HCT116 (cell line): ENCODE data around the gene HEXD.

Experiments used
- CEBPB ChIP-seq: IDR thresholded peaks from 2 replicates; pipeline ENCODE4 v1.6.1; 2012; ENCODE audit warnings: low read depth
- EZH2phosphoT487 ChIP-seq: fragments of 200-600 bp; IDR thresholded peaks from 2 replicates; pipeline ENCODE4 v1.6.1; 2018; ENCODE audit warnings: antibody characterized with exemption, borderline replicate concordance
- JUND ChIP-seq: IDR thresholded peaks from 2 replicates; pipeline ENCODE4 v1.6.1; 2012
- POLR2A ChIP-seq: IDR thresholded peaks from 2 replicates; pipeline ENCODE4 v1.7.0; 2011; ENCODE audit warnings: borderline replicate concordance; ENCODE audit not compliant: insufficient read depth, insufficient read length; ENCODE audit errors: extremely low read depth
- POLR2AphosphoS5 ChIP-seq: IDR thresholded peaks from 2 replicates; pipeline ENCODE4 v1.6.1; 2011; ENCODE audit warnings: mild to moderate bottlenecking, low read depth, low read length, moderate library complexity
- SIN3A ChIP-seq: IDR thresholded peaks from 2 replicates; pipeline ENCODE4 v1.6.1; 2012; ENCODE audit warnings: low read depth
- SRF ChIP-seq: IDR thresholded peaks from 2 replicates; pipeline ENCODE4 v1.6.1; 2012; ENCODE audit warnings: low read depth
- YY1 ChIP-seq: IDR thresholded peaks from 2 replicates; pipeline ENCODE4 v1.6.1; 2011; ENCODE audit warnings: low read length, low read depth, moderate library complexity, mild to moderate bottlenecking; ENCODE audit not compliant: insufficient replicate concordance; ENCODE audit errors: extremely low read depth
- ZNF274 ChIP-seq: fragments of 200-500 bp; sonication (Bioruptor generic); IDR thresholded peaks from 2 replicates; pipeline ENCODE4 v1.6.1; 2014; ENCODE audit warnings: mild to moderate bottlenecking, low read depth, low read length, inconsistent platforms
- TF ChIP-seq, protein P1 (sequence below), 3 experiments: fragments of 200-600 bp in 1 of 3; sonication (generic) in 1 of 3; IDR thresholded peaks in 2 of 3; conservative IDR thresholded peaks in 1 of 3; 2 replicates each; pipeline ENCODE4 v1.5.1; 2012 to 2017; ENCODE audit warnings: low read depth in 2 of 3, low read length in 2 of 3, antibody characterized with exemption in 1 of 3, borderline replicate concordance in 1 of 3, control low read depth in 1 of 3, mild to moderate bottlenecking in 1 of 3, mixed read lengths in 1 of 3, mixed run types in 1 of 3, moderate library complexity in 1 of 3; ENCODE audit not compliant: insufficient read depth in 1 of 3
- TF ChIP-seq, protein P2 (sequence below): IDR thresholded peaks from 2 replicates; pipeline ENCODE4 v1.6.1; 2012; ENCODE audit warnings: low read depth

DNA sequence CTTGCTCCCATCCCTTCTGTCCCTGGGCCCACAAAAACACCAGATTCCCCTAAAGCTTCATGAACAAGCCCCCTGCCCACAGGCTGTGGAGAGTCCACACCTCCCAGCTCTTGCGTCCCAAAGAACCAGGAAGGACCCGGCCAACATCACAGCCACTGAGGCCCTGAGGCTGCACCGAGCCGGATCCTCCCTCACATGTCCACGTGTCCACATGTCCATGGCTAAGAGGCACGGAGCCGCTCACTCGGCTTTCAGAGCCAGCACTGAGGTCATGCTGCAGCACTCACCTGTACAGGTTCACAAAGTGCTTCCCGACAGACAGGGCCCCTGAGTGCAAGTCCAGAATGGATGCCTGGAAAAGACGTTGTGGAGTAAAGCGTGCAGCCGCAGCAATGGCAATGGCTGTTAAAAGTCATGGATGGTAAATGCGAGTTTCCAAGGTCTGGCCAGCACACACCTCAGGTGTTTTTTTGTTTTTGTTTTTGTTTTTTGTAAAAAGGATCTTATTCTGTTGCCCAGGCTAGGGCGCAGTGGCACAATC lies 11.9 kb upstream of the HEXD start:
- TF ChIP-seq, protein P1, sequence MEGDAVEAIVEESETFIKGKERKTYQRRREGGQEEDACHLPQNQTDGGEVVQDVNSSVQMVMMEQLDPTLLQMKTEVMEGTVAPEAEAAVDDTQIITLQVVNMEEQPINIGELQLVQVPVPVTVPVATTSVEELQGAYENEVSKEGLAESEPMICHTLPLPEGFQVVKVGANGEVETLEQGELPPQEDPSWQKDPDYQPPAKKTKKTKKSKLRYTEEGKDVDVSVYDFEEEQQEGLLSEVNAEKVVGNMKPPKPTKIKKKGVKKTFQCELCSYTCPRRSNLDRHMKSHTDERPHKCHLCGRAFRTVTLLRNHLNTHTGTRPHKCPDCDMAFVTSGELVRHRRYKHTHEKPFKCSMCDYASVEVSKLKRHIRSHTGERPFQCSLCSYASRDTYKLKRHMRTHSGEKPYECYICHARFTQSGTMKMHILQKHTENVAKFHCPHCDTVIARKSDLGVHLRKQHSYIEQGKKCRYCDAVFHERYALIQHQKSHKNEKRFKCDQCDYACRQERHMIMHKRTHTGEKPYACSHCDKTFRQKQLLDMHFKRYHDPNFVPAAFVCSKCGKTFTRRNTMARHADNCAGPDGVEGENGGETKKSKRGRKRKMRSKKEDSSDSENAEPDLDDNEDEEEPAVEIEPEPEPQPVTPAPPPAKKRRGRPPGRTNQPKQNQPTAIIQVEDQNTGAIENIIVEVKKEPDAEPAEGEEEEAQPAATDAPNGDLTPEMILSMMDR (IDR thresholded peaks at IDR 0.05 in 2 of 3, conservative IDR thresholded peaks at IDR 0.05 in 1 of 3; ENCODE audit: borderline replicate concordance in 1 of 3, insufficient read depth in 1 of 3, low read depth in 2 of 3, low read length in 2 of 3): no peak
- TF ChIP-seq POLR2AphosphoS5 (no peak), YY1 (no peak), POLR2A (no peak), ZNF274 (no peak), SIN3A (no peak), SRF (no peak), EZH2phosphoT487 (no peak), CEBPB (no peak), JUND (no peak)
- TF ChIP-seq, protein P2, sequence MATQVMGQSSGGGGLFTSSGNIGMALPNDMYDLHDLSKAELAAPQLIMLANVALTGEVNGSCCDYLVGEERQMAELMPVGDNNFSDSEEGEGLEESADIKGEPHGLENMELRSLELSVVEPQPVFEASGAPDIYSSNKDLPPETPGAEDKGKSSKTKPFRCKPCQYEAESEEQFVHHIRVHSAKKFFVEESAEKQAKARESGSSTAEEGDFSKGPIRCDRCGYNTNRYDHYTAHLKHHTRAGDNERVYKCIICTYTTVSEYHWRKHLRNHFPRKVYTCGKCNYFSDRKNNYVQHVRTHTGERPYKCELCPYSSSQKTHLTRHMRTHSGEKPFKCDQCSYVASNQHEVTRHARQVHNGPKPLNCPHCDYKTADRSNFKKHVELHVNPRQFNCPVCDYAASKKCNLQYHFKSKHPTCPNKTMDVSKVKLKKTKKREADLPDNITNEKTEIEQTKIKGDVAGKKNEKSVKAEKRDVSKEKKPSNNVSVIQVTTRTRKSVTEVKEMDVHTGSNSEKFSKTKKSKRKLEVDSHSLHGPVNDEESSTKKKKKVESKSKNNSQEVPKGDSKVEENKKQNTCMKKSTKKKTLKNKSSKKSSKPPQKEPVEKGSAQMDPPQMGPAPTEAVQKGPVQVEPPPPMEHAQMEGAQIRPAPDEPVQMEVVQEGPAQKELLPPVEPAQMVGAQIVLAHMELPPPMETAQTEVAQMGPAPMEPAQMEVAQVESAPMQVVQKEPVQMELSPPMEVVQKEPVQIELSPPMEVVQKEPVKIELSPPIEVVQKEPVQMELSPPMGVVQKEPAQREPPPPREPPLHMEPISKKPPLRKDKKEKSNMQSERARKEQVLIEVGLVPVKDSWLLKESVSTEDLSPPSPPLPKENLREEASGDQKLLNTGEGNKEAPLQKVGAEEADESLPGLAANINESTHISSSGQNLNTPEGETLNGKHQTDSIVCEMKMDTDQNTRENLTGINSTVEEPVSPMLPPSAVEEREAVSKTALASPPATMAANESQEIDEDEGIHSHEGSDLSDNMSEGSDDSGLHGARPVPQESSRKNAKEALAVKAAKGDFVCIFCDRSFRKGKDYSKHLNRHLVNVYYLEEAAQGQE: no peak
